ENCODE data around the gene PDK2.
A peak's percentile ranks its signal among the peaks of the same experiment; 100 is the strongest.

PDK2 gene

GRCh38 chr17:50122945-50123344, 27.8 kb downstream of the PDK2 start:
- Histone ChIP-seq H3K27ac (no peak overlapping the region), H3K4me3 (no peak overlapping the region)
- DNase-seq (ENCODE audit: low spot score) = no peak
- TF ChIP-seq, protein P1, sequence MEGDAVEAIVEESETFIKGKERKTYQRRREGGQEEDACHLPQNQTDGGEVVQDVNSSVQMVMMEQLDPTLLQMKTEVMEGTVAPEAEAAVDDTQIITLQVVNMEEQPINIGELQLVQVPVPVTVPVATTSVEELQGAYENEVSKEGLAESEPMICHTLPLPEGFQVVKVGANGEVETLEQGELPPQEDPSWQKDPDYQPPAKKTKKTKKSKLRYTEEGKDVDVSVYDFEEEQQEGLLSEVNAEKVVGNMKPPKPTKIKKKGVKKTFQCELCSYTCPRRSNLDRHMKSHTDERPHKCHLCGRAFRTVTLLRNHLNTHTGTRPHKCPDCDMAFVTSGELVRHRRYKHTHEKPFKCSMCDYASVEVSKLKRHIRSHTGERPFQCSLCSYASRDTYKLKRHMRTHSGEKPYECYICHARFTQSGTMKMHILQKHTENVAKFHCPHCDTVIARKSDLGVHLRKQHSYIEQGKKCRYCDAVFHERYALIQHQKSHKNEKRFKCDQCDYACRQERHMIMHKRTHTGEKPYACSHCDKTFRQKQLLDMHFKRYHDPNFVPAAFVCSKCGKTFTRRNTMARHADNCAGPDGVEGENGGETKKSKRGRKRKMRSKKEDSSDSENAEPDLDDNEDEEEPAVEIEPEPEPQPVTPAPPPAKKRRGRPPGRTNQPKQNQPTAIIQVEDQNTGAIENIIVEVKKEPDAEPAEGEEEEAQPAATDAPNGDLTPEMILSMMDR (IDR thresholded peaks at IDR 0.05) = no peak

DNA sequence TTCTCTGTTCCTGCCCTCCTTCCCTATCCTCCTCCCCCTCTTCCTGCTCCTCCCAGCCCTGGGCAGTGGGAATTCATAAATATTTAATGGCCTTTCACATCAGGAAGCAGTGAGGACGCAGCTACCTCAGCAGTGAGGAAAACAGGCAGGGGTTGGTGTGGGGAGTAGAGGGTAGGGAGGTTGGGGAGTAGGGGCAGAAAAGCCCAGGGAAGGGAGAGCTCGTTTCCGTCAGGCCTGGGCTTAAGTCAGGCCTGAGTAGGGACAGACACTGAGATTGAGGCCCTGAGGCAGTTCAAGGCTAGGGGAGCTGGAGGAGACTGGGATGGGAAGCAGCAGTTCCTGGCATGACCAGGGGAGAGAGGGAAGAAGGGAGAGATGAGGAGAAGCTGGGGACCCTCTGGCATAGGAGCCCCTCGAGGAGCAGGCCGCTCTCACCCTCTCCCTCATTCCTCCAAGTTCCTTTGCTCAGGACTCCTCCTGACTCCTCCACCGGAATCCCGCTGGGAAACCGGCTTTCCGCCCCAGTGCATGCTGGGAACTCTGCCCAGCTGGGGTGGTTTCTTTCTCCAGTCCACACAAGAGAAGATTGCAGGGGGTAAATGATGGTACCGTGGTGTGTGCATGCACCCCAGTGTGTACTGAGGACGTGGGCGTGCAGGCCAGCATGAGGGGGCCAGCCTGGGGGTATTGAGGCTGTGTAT, 28.6 kb downstream of the PDK2 start:
- peak overlapping the region in 1 of 2 donors; percentile 21 for H3K27ac ChIP-seq

DNA sequence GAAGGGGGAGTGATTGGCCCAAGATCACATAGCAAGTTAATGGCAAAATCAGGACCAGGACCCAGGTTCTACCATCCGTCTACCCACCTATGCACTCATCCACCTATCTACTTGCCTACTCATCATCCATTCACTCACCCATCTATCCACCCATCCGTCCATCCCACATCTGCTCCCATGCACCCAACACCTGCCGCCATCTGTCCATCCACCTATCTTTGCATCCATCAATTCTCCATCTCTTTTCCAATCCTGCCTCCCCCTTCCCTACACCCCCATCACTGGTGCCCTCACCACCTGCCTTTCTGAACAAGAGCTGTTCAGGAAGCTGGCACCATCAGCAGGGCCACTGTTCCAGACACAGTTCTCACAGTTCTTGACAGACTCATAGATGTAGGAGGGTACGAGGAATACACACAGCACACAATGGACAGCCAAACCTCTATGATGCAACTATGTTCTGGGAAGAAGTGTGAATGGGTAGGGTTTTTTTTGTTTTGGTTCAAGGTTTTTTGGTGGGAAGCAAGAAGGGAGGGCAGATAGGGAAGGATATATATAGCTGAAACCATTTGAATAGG, 30.4 kb downstream of the PDK2 start:
- TF ChIP-seq, protein P1 (IDR thresholded peaks at IDR 0.05) = no peak
- Histone ChIP-seq H3K4me3 (no peak overlapping the region), H3K27ac (no peak overlapping the region)
- DNase-seq (ENCODE audit: low spot score) = no peak

More for the DNA sequence above, 28.6 kb downstream of the PDK2 start:
- TF ChIP-seq, protein P1 (IDR thresholded peaks at IDR 0.05) = no peak
- no peak overlapping the region for H3K4me3 ChIP-seq
- no peak for DNase-seq (ENCODE audit: low spot score)

DNA sequence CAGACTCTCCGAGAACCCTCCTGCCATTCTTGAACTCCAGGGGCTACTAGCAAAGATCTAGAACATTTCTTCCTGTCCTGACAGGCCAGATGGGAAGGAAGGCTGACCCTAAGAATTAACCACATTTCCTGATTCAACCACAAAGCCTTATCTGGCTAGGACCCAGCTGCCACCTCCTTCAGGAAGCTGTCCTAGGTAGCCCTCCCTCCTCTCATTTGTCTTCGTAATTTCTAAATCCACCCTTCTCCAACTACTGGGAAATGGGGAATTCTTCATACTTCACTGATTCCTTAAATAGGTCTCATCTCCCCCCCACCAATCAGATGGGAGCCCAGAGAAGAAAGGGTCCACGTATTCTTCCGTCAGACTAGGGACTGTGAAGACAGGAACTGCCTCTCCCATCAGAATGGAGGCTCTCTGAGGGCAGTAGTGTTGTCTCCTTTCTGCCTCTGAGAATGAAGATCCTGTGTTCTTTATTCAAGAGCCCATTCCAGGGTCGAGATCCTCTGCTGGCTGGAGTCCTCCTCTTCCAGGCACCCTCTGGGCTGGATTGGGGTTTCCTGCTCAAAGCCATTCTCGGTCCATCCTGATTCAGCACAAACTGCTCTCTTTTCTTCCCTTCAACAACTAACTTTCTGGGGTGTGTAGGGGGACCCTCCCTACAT, 32.7 kb downstream of the PDK2 start:
- no peak for DNase-seq (ENCODE audit: low spot score)
- no peak overlapping the region for H3K4me3 ChIP-seq
- TF ChIP-seq, protein P1 (IDR thresholded peaks at IDR 0.05) = no peak
- H3K27ac ChIP-seq = no peak overlapping the region

GRCh38 chr17:50128441-50129352, 33.5 kb downstream of the PDK2 start:
- Histone ChIP-seq H3K27ac (peak overlapping the region; percentile 2 to 12), H3K4me3 (peak overlapping the region; percentile 72)
- TF ChIP-seq, protein P1 (IDR thresholded peaks at IDR 0.05) = no peak
- no peak for DNase-seq (ENCODE audit: low spot score)

DNA sequence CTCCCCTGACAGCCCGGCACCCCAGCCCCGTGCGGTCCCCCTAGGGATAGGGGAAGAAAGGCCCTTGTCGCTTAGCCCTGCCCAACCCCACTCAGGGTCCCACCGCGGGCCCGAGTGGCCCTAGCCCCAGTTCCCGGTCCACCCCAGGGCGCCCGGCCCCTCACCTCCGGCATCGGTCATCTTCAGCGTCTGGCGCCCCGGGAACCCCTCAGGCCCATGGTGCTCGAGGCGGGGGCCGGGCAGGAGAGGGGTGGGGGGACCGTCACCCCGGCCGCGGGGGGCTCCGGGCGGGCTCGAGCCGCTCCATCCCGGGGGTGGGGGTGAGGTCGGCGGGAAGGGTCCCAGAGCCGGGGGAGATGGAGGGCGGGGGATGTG, 34.2 kb downstream of the PDK2 start:
- TF ChIP-seq, protein P1 (IDR thresholded peaks at IDR 0.05) = no peak

More for the DNA sequence above, 34.2 kb downstream of the PDK2 start:
- peak overlapping the region; percentile 72 for H3K4me3 ChIP-seq
- DNase-seq (ENCODE audit: low spot score) = no peak
- peak overlapping the region; percentile 2 to 12 for H3K27ac ChIP-seq

Measured in coronary artery (tissue), 2 donors.